HepG2 (cell line): ENCODE data around the gene PHKG2.

ENCODE experiments used
- RFX1 ChIP-seq: fragments of 450-650 bp; IDR thresholded peaks from 2 replicates; pipeline ENCODE4 v1.6.1; 2017
- TCF12 ChIP-seq, 2 experiments: fragments of 450-650 bp in 1 of 2; sonication (generic) in 1 of 2; formaldehyde crosslinking in 1 of 2; IDR thresholded peaks; 2 replicates each; pipeline versions ENCODE4 v1.6.1 to v1.8.0; 2017 to 2022; ENCODE audit warnings: antibody characterized with exemption in 1 of 2, mild to moderate bottlenecking in 1 of 2, missing genetic modification reagents in 1 of 2, moderate library complexity in 1 of 2
- USF2 ChIP-seq, 2 experiments: sonication (generic) in 1 of 2; formaldehyde crosslinking in 1 of 2; IDR thresholded peaks; 2 replicates each; pipeline versions ENCODE4 v1.5.1 to v1.6.1; 2011 to 2020; ENCODE audit warnings: borderline replicate concordance in 1 of 2, low read depth in 1 of 2, low read length in 1 of 2, mild to moderate bottlenecking in 1 of 2, missing genetic modification reagents in 1 of 2, moderate library complexity in 1 of 2
- ZNF274 ChIP-seq: sonication (generic); formaldehyde crosslinking; IDR thresholded peaks from 2 replicates; pipeline ENCODE4 v1.5.1; 2020; ENCODE audit warnings: mild to moderate bottlenecking, missing genetic modification reagents

- TF ChIP-seq ZNF274 (CRISPR knock-in tag) = no peak
- no peak for TF ChIP-seq RFX1
- TF ChIP-seq TCF12 (IDR thresholded peaks at IDR 0.05) = no peak
- TF ChIP-seq TCF12 (CRISPR knock-in tag; IDR thresholded peaks at IDR 0.05) = no peak
- no peak for TF ChIP-seq USF2 (IDR thresholded peaks at IDR 0.05; ENCODE audit: low read depth, low read length)
- TF ChIP-seq USF2 (CRISPR knock-in tag; IDR thresholded peaks at IDR 0.05; ENCODE audit: borderline replicate concordance) = no peak
Measured at GRCh38 chr16:30774367-30775130, 26.3 kb downstream of the PHKG2 start.
